HG03521 (cell line): ENCODE measurements around the gene KLF8.
"Not testable (repeated sequence)": the region's sequence is repeated elsewhere in the genome, so short reads cannot be mapped to it uniquely, and the experiment has no call there.

ENCODE experiments used
- ATAC-seq: cut with Tn5 transposase; IDR thresholded peaks from one replicate; pipeline ENCODE4 v1.9.1; 2021; ENCODE audit warnings: mild to moderate bottlenecking, moderate library complexity; ENCODE audit not compliant: unreplicated experiment

KLF8 gene

DNA sequence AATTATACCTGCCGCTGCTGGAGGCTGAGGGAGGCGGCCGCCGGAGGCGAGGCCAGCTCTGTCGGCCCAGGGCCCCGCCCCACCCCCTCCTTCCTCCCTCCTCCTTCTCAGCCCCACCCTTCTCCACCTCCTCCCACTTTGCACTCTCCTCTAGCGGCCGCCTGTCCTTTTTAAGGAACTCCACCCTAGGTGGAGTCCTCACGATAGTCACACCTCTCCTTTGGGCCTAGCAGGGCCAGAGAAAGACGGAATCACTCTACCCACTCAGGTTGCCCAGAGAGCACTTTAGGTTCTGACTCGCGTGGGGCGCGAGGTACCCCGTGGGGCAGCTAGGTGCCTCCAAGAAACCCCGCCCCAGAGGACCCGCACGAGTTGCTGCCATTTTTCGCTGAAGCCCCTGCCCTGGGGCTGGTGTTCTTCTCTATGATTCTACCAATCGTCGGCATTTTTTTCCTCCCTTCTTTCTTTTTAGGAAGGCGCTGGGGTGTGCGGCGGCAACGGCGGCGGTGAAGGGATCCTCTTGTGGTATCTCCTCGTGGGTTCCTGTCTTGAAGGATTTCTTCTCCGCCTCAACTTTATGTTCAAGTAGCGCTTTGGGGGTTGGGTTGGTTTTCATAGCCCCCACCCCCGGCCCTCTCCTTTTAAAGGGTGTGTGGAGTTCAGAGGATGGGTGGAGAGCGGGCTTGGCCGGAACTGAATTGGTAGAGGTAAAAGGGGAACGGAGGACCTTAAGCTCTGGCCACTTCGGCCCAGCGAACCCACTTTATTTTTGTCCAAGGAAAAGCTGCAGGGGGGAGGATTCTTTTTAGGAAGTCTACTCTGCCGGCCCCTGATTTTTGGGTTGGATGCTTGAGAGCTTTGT is at the start of gene KLF8:
Gene KLF8, plus strand, starts transcription at position 136 of the 862 bp plus-strand sequence. CDS start 979 bp downstream, outside the sequence.
- peak; percentile 65 for ATAC-seq

GRCh38 chrX:56206945-56207344 is 25.2 kb upstream of the KLF8 start:
- ATAC-seq, result not testable (repeated sequence)

- no peak for ATAC-seq
These were observed 20.5 kb upstream of the KLF8 start for GRCh38 chrX:56211701-56212100.

DNA sequence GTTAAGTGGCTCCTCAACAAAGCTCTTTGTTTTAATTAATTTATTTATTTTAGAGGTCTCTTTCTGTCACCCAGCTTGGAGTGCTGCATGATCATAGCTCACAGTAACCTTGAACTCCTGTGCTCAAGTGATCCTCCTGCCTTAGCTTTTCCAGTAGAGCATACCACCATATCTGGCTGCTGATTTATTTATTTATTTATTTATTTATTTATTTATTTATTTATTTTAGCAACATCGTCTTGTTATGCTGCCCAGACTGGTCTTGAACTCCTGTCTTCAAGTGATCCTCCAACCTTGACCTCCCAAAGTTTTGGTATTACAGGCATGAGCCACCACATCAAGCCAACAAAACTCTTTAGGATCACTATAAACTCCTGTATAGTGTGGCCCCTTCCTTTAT is 15.8 kb upstream of the KLF8 start:
- ATAC-seq, result no peak

- ATAC-seq, result no peak
These were observed 12.5 kb upstream of the KLF8 start for GRCh38 chrX:56219700-56220099.

GRCh38 chrX:56221101-56221500 is 11.1 kb upstream of the KLF8 start:
- no peak for ATAC-seq

DNA sequence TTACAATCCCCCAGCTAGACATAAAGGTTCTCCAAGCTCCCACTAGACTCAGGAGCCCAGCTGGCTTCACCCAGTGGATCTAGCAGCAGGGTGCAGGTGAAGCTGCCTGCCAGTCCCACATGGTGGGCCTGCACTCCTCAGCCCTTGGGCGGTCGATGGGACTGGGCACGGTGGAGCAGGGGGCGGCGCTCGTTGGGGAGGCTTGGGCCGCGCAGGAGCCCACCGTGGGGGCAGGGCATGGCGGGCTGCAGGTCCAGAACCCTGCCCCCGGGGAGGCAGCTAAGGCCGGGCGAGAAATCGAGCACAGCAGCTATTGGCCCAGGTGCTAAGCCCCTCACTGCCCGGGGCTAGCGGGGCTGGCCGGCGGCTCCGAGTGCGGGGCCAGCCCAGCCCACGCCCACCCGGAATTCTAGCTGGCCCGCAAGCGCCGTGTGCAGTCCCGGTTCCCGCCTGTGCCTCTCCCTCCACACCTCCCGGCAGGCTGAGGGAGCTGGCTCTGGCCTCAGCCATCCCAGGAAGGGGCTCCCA is 9.6 kb upstream of the KLF8 start:
- ATAC-seq, result no peak

- no peak for ATAC-seq
These were observed 5.2 kb upstream of the KLF8 start for GRCh38 chrX:56226980-56227379.

DNA sequence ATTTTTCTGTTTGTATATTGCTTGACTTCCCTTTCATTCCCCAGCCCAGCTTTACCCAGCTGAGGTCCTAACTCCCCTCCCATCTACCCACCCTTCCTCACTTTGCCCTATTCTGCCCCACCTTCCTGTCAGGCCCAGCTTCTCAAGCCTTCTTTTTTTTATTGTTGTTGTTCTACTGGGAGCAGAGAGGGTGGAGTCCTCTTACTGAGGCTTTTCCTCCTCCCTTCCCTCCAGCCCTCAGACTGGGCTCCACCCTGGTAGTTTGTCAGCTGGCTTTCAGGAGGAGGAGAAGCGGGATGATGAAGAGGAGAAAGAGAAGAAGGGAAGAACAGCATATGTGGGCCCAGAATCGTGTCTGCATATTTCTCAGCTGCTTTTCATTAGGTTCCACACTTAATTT is 3.2 kb upstream of the KLF8 start:
- ATAC-seq, result no peak

GRCh38 chrX:56231537-56232090 is 542 bp upstream of the KLF8 start:
- no peak for ATAC-seq

GRCh38 chrX:56233100-56233499 is 944 bp downstream of the KLF8 start:
- ATAC-seq, result no peak

DNA sequence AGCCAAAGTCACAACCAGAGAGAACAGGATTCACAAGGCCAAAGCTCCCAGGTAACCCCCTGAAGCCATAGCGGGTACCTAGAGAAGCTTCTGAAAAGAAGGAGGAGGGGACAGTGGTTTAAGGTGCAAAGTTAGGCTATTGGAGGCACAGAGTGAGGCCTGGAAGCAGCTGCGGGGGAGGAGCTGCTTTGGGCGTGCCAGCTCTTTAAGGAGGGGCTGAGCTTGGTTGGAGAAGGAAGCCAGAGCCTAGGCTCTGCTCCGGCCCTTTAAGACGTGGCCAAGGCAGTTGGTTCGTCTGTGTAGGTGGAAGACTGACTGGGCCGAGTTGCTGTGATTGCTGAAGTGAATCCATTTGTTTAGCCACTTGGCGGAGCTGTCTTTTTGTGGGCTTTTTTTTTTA is 1.5 kb downstream of the KLF8 start:
- peak; percentile 79 for ATAC-seq

GRCh38 chrX:56248492-56248891 is 16.3 kb downstream of the KLF8 start:
- no peak for ATAC-seq

DNA sequence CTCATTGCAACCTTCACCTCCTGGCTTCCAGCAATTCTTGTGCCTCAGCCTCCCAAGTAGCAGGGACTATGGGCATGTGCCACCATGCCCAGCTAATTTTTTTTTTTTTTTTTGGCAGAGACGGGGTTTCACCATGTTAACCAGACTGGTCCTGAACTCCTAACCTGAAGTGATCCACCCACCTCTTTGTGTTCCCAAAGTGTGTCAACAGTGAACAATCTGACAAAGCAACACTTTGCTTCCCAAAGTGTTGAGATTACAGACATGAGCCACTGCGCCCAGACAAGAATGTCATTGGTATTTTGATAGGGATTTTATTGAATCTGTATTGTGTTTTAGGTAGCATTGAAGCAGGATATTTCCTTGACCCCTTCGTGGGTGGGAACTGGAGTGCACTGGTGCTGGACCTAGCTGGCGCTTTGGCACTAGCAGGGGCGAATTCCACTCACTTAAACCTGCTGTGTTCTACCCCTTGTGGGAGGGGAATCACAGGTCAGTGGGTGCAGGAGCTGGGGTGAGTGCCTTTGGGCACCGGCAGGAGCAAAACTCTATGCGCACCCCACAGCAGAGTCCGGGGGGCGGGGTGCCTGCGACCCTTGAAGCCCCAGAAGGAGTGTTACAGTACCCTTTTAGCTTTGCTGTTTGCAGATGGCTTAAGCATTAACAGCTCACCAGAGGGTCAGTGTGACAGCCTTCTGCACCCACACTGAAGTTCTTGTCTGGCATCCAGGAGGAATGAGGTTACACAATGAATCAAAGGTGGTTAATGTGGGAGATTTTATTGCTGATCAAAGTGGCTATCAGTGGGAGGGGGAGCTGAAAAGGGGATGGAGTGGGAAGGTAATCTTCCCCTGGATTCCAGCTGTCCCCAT is 21.9 kb downstream of the KLF8 start:
- ATAC-seq, result no peak

GRCh38 chrX:56268888-56269287 is 36.7 kb downstream of the KLF8 start:
- ATAC-seq, result peak; percentile 88

DNA sequence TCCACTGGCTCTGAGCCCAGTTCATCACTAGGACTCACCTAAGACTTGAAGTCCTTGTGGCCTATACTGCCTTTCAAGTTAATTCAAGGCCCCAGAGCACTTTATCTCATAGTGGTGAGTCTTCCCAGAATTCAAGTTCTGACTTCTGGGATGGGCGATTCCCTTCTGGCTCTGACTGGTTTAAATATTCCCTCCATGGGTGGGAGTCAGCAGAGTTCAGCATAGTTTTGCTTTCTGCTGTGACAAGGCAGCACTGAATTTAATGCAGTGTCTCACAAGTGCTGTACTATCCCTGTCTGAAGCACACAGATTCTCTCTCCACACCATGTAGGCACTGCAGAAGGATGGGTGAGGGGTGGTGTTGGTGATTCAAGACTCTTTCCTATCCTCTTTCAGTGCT is 46.5 kb downstream of the KLF8 start:
- ATAC-seq, result no peak

- ATAC-seq, result no peak
These were observed 47.7 kb downstream of the KLF8 start for GRCh38 chrX:56279863-56280262.

DNA sequence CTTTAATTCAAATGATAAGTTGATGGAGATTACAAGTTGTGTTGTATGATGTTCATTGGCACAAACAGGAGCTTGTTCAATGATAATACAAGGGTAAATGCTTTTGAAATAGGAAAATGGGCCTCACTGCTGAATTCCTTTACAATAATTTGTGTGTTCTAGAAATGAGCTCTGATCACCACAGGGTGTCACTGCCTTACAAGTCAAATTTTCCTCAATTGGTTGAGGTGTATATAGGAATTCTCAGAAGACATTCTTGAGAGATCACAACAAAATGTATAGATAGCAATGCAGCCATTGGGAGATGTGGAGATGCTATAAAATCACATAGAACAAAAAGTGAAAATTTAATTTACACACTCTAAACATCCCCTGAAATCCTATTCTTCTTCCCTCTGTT is 49.6 kb downstream of the KLF8 start:
- ATAC-seq, result no peak

DNA sequence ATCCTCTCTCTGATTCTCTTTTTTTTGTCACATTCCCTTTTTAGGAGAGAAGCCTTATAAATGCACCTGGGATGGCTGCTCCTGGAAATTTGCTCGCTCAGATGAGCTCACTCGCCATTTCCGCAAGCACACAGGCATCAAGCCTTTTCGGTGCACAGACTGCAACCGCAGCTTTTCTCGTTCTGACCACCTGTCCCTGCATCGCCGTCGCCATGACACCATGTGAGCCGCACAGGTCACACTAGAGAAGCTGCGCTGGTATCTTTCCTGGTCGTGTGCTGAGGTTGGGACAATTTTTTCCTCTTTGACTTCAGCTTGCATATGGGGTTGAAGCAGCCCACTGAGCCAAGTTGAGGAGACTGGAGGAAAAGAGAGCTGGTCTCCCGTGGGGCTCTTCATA is 52.1 kb downstream of the KLF8 start:
- no peak for ATAC-seq

DNA sequence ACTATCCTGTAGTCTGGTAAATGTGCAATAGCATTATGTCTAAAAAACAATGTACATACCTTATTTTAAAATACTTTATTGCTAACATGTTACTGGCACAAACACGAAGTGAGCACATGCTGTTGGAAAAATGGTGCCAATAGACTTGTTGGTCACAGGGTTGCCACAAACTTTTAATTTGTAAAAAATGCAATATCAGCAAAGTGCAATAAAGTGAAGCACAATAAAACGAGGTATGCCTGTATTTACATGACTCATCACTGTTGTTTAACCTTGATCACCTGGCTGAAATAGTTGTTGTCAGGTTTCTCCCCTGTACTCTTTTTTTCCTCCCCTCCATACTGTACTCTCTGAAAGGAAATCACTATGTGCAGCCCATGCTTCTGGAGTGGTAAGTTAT is 56.5 kb downstream of the KLF8 start:
- ATAC-seq, result no peak

DNA sequence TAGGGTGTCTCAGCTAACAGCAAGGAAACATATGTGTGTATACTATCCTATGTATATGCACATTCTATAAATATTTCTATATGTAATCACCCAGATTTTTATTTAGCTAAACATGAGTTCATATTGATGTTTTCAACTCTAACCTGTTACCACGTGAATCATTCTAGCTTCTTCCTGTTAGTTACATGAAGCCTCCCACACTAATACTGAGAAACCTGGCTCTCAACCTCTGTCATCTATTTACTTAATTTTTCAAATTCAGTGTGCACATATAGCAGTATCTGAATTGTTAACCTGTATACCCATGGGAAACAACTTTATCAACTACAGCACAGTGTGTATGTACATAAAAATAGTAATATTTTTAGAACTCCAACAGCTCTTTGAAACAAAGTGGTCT is 57.3 kb downstream of the KLF8 start:
- no peak for ATAC-seq
